Measurements from ENCODE around the gene KCP. TPM values are rescaled to one million over a fixed set of nuclear protein-coding genes. Genes with fewer than 3 reads are reported as not detected.

The KCP gene
- total RNA-seq, 1 experiment from 2014 or later = 1.6 TPM

GRCh38 chr7:128833148-128833945 is 77.2 kb downstream of the KCP start:
- Histone ChIP-seq H2AFZ (ENCODE audit: low read depth, low read length, poor library complexity, severe bottlenecking) (no peak overlapping the region), H3K27me3 (ENCODE audit: insufficient read depth, low read length) (no peaks in the 10 kb centered on the region), H3K4me2 (ENCODE audit: low read length) (no peak overlapping the region), H3K9me2 (ENCODE audit: insufficient read depth) (no peaks in the 10 kb centered on the region), H3K79me2 (ENCODE audit: insufficient read depth, low read length) (peaks cover 18% of the 10 kb centered on the region; the same call in 1 of the 2 replicates), H3K27ac (ENCODE audit: low read depth, low read length) (no peak overlapping the region), H4K20me1 (ENCODE audit: insufficient read depth) (no peaks in the 10 kb centered on the region), H3K9me3 (ENCODE audit: control insufficient read depth in 1 of 2, insufficient read depth in 1 of 2, low read depth in 1 of 2, low read length in 2 of 2) (no peaks in the 10 kb centered on the region), H3K36me3 (ENCODE audit: control insufficient read depth in 1 of 2, insufficient read depth in 2 of 2, low read length in 2 of 2) (peaks cover 0 to 8% of the 10 kb centered on the region in 2 experiments; a peak in 1 of 4 replicates), H3K9ac (ENCODE audit: low read length) (no peak overlapping the region), H3K4me3 (replicated peaks in 1 of 2; ENCODE audit: low read depth in 1 of 2, low read length in 2 of 2) (no peak overlapping the region), H3K4me1 (ENCODE audit: control insufficient read depth in 1 of 2, insufficient read depth in 2 of 2, low read length in 2 of 2) (peaks cover 16 to 53% of the 10 kb centered on the region in 2 experiments)
- ChIA-PET RAD21 (ENCODE audit: low non-redundant PET in 1 of 2, low total read pairs in 2 of 2, uncharacterized antibody in 2 of 2, unreplicated experiment in 2 of 2) (no interaction called here), POLR2A (no interaction called here), CTCF (interaction anchor here (1.2 kb wide), 1 partner anchor 9 kb away, joined by 11 read pairs; no protein-coding TSS in a partner anchor)
- DNase-seq (ENCODE audit: low read depth, low spot score) (no peak), ATAC-seq (no peak)
- TF ChIP-seq, protein P1, sequence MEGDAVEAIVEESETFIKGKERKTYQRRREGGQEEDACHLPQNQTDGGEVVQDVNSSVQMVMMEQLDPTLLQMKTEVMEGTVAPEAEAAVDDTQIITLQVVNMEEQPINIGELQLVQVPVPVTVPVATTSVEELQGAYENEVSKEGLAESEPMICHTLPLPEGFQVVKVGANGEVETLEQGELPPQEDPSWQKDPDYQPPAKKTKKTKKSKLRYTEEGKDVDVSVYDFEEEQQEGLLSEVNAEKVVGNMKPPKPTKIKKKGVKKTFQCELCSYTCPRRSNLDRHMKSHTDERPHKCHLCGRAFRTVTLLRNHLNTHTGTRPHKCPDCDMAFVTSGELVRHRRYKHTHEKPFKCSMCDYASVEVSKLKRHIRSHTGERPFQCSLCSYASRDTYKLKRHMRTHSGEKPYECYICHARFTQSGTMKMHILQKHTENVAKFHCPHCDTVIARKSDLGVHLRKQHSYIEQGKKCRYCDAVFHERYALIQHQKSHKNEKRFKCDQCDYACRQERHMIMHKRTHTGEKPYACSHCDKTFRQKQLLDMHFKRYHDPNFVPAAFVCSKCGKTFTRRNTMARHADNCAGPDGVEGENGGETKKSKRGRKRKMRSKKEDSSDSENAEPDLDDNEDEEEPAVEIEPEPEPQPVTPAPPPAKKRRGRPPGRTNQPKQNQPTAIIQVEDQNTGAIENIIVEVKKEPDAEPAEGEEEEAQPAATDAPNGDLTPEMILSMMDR (IDR thresholded peaks at IDR 0.05 in 2 of 3, conservative IDR thresholded peaks at IDR 0.05 in 1 of 3; ENCODE audit: borderline replicate concordance in 1 of 3, insufficient read depth in 1 of 3, low read depth in 2 of 3, low read length in 2 of 3) = no peak
- no peak for TF ChIP-seq CEBPB (IDR thresholded peaks at IDR 0.05; ENCODE audit: low read depth)
- TF ChIP-seq ZNF274 (IDR thresholded peaks at IDR 0.05; ENCODE audit: low read depth, low read length) = no peak
- TF ChIP-seq, protein P2, sequence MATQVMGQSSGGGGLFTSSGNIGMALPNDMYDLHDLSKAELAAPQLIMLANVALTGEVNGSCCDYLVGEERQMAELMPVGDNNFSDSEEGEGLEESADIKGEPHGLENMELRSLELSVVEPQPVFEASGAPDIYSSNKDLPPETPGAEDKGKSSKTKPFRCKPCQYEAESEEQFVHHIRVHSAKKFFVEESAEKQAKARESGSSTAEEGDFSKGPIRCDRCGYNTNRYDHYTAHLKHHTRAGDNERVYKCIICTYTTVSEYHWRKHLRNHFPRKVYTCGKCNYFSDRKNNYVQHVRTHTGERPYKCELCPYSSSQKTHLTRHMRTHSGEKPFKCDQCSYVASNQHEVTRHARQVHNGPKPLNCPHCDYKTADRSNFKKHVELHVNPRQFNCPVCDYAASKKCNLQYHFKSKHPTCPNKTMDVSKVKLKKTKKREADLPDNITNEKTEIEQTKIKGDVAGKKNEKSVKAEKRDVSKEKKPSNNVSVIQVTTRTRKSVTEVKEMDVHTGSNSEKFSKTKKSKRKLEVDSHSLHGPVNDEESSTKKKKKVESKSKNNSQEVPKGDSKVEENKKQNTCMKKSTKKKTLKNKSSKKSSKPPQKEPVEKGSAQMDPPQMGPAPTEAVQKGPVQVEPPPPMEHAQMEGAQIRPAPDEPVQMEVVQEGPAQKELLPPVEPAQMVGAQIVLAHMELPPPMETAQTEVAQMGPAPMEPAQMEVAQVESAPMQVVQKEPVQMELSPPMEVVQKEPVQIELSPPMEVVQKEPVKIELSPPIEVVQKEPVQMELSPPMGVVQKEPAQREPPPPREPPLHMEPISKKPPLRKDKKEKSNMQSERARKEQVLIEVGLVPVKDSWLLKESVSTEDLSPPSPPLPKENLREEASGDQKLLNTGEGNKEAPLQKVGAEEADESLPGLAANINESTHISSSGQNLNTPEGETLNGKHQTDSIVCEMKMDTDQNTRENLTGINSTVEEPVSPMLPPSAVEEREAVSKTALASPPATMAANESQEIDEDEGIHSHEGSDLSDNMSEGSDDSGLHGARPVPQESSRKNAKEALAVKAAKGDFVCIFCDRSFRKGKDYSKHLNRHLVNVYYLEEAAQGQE (IDR thresholded peaks at IDR 0.05; ENCODE audit: low read depth) = no peak
- TF ChIP-seq, protein P3, sequence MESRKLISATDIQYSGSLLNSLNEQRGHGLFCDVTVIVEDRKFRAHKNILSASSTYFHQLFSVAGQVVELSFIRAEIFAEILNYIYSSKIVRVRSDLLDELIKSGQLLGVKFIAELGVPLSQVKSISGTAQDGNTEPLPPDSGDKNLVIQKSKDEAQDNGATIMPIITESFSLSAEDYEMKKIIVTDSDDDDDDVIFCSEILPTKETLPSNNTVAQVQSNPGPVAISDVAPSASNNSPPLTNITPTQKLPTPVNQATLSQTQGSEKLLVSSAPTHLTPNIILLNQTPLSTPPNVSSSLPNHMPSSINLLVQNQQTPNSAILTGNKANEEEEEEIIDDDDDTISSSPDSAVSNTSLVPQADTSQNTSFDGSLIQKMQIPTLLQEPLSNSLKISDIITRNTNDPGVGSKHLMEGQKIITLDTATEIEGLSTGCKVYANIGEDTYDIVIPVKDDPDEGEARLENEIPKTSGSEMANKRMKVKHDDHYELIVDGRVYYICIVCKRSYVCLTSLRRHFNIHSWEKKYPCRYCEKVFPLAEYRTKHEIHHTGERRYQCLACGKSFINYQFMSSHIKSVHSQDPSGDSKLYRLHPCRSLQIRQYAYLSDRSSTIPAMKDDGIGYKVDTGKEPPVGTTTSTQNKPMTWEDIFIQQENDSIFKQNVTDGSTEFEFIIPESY (IDR thresholded peaks at IDR 0.05; ENCODE audit: extremely low read depth, insufficient replicate concordance, low read length) = no peak
- TF ChIP-seq FOSL1 (IDR thresholded peaks at IDR 0.05; ENCODE audit: low read depth) = no peak
- no peak for TF ChIP-seq ATF3 (IDR thresholded peaks at IDR 0.05)
- TF ChIP-seq POLR2A (IDR thresholded peaks at IDR 0.05; ENCODE audit: borderline replicate concordance, extremely low read depth, insufficient read depth, insufficient read length) = no peak
- TF ChIP-seq TCF7L2 (IDR thresholded peaks at IDR 0.05; ENCODE audit: borderline replicate concordance, extremely low read depth, insufficient read depth, insufficient read length) = no peak
- TF ChIP-seq ELF1 (IDR thresholded peaks at IDR 0.05; ENCODE audit: borderline replicate concordance, low read depth) = no peak
- no peak for TF ChIP-seq EZH2phosphoT487 (IDR thresholded peaks at IDR 0.05; ENCODE audit: borderline replicate concordance)
- no peak for TF ChIP-seq ZFX (IDR thresholded peaks at IDR 0.05)
- no peak for TF ChIP-seq CBX3 (IDR thresholded peaks at IDR 0.05; ENCODE audit: low read depth)
- no peak for TF ChIP-seq SP1 (IDR thresholded peaks at IDR 0.05; ENCODE audit: low read depth)
- no peak for TF ChIP-seq JUND (IDR thresholded peaks at IDR 0.05)
- no peak for TF ChIP-seq SRF (IDR thresholded peaks at IDR 0.05; ENCODE audit: low read depth)
- TF ChIP-seq MAX (IDR thresholded peaks at IDR 0.05) = no peak
- intact Hi-C loops (cut with micrococcal nuclease) = no loop called here
- BruUV-seq (replicated peaks) = no TSS peak

Measured in HCT116 (cell line).